Subcutaneous abdominal adipose tissue (tissue), 5 donors: ENCODE measurements around the gene CAPN2.

Source experiments
- H3K27ac ChIP-seq: one replicate; pipeline ENCODE4 v1.7.0; 2013; ENCODE audit warnings: low read depth, mild to moderate bottlenecking, inconsistent platforms, low read length, moderate library complexity
- H3K27me3 ChIP-seq, 5 donors: one replicate each; pipeline ENCODE4 v1.7.0; 2013; ENCODE audit warnings: low read length in 5 of 5, inconsistent platforms in 1 of 5; ENCODE audit not compliant: control insufficient read depth in 5 of 5, insufficient read depth in 4 of 5
- H3K36me3 ChIP-seq, 5 donors: one replicate each; pipeline ENCODE4 v1.7.0; 2013; ENCODE audit warnings: low read length in 5 of 5; ENCODE audit not compliant: control insufficient read depth in 5 of 5, insufficient read depth in 5 of 5
- H3K4me1 ChIP-seq, 5 donors: one replicate each; pipeline ENCODE4 v1.7.0; 2013; ENCODE audit warnings: low read length in 5 of 5, mild to moderate bottlenecking in 3 of 5, moderate library complexity in 1 of 5; ENCODE audit not compliant: control insufficient read depth in 5 of 5, insufficient read depth in 5 of 5
- H3K4me3 ChIP-seq, 5 donors: one replicate each; pipeline ENCODE4 v1.7.0; 2013; ENCODE audit warnings: low read length in 5 of 5, low read depth in 1 of 5
- H3K9ac ChIP-seq, 5 donors: one replicate each; pipeline ENCODE4 v1.7.0; 2013; ENCODE audit warnings: low read length in 5 of 5, mild to moderate bottlenecking in 4 of 5, moderate library complexity in 3 of 5
- H3K9me3 ChIP-seq, 5 donors: one replicate each; pipeline ENCODE4 v1.7.0; 2013; ENCODE audit warnings: low read length in 5 of 5; ENCODE audit not compliant: control insufficient read depth in 5 of 5
- donor health status: healthy.
- donor health status: healthy.
- donor health status: healthy.
- donor health status: healthy.
- donor health status: healthy.

CAPN2 gene

GRCh38 chr1:223712194-223712849 is at the start of gene CAPN2:
TSS of gene CAPN2 (plus strand) at chr1:223712539. CDS start at chr1:223712641, 102 bp downstream.
- Histone ChIP-seq H3K4me1 (peaks cover 22 to 75% (median 65%) of the 10 kb centered on the region in 5 donors), H3K36me3 (peaks cover 0 to 7% (median 3%) of the 10 kb centered on the region in 5 donors), H3K9ac (peak within 1 kb of the TSS; percentile 75 to 95 (median 90)), H3K9me3 (no peaks in the 10 kb centered on the region), H3K4me3 (peak within 1 kb of the TSS; percentile 77 to 93 (median 91)), H3K27ac (peak within 1 kb of the TSS; percentile 94), H3K27me3 (no peaks in the 10 kb centered on the region)

- Histone ChIP-seq H3K27me3 (peaks cover 0 to 3% (median 0%) of the 10 kb centered on the region in 5 donors), H3K27ac (no peak overlapping the region), H3K9ac (no peak overlapping the region), H3K4me3 (no peak overlapping the region), H3K36me3 (no peaks in the 10 kb centered on the region), H3K9me3 (no peaks in the 10 kb centered on the region), H3K4me1 (no peaks in the 10 kb centered on the region)
These were observed 49.4 kb upstream of the CAPN2 start for GRCh38 chr1:223662943-223663342.

DNA sequence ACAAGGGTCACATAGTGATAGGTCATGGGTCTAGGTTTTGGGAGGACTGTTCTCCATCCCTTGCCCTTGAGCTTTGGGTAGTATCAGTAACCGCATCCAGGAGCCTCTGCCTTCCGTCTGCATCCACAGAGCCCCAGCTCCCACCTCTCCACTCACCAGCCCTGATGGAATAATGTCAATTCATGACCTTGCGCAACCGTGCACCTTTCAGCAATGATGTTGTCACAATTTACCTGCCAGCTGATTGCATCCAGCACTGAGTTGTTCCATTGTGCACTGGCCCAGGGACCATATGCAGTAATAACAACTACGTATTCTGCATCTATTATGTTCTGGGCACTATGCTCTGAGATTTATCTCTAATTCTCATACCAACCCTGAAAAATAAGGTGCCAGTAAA is 48.2 kb upstream of the CAPN2 start:
- no peak overlapping the region for H3K27ac ChIP-seq

DNA sequence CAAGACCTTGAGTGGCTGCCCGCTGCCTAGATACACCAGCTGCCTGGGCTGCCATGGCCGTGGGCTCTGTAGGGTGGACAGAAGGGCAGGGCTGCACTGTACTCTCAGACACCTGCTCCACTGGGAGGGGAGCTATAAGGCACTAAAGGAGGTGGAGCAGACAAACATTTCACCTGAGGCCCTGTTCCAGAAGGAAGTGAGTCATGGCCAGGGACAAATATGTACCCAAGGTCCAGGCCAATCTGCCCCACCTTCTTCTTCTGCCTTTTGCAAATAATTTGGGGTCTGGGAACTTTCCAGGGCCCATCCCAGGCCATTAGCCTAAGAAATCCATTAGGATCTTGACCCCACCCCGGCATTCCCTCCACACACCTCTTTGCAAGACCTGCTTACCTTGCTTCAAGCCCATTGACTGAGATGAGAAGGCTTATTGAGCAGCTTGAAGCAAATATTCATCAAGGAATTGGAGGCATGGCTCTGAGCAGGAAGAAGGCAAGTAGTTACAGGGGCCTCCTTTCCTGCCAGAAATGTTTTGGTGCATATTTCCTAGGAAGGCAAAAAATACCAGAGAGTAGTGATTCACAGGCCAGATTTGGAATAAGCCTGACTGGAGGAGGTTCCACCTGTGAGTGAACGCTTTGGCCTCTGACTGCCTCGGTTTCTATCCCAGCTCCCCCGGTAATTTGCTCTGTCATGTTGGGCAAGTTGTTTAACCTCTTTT is 46.6 kb upstream of the CAPN2 start, which contains the start of gene CAPN8:
Gene CAPN8 (minus strand): TSS at position 110 of the 721 bp plus-strand sequence. CDS start 55 bp downstream, at position 55.
- peaks cover 0 to 2% (median 0%) of the 10 kb centered on the region in 5 donors for H3K27me3 ChIP-seq
- H3K4me3 ChIP-seq = no peak within 1 kb of the TSS
- no peaks in the 10 kb centered on the region for H3K36me3 ChIP-seq
- H3K27ac ChIP-seq = no peak within 1 kb of the TSS
- H3K9me3 ChIP-seq = no peaks in the 10 kb centered on the region
- H3K9ac ChIP-seq = no peak within 1 kb of the TSS
- H3K4me1 ChIP-seq = no peaks in the 10 kb centered on the region

More for the DNA sequence above, 48.2 kb upstream of the CAPN2 start:
- Histone ChIP-seq H3K27me3 (peaks cover 0 to 3% (median 0%) of the 10 kb centered on the region in 5 donors), H3K4me1 (no peaks in the 10 kb centered on the region), H3K36me3 (no peaks in the 10 kb centered on the region), H3K9ac (no peak overlapping the region), H3K4me3 (no peak overlapping the region), H3K9me3 (no peaks in the 10 kb centered on the region)

- Histone ChIP-seq H3K27me3 (peaks cover 0 to 2% (median 0%) of the 10 kb centered on the region in 5 donors), H3K9ac (no peak overlapping the region), H3K4me1 (no peaks in the 10 kb centered on the region), H3K9me3 (no peaks in the 10 kb centered on the region), H3K36me3 (no peaks in the 10 kb centered on the region), H3K4me3 (no peak overlapping the region), H3K27ac (no peak overlapping the region)
These were observed 44.7 kb upstream of the CAPN2 start for GRCh38 chr1:223667484-223668182.

DNA sequence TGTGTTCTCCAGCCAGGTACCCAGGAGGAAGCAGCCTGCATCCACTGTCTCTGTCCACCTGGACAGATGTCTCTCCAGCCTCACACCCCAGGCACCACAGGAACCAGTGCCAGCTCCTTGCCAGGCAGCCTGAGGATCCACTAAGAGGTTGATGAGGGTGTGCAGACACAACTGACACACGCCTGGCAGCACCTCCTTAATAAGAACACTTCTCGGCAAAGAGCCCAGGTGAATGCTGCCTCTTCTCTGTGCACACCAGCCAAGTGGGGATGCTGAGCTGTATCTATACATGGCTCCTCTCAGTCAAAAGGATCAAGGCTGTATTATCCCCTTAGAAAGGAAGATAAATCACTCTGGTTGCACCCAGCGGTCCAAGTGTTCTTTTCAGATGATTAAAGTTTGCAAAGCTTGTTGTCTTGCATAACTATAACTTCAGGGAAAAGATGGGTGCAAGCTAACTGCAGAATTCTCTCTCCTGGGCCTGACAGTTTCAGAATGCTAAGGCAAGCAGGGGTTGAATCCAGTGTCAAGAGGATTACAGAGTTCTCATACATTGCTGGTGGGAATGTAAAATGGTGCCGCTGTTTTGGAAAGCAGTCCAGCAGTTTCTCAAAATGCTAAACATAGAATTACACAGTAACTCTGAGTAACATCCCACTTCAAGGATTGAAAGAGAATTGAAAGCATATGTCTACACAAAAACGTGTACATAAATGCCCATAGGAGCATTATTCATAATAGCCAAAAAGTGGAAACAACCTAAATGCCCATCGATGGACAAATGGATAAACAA is 43.1 kb upstream of the CAPN2 start:
- H3K36me3 ChIP-seq = no peaks in the 10 kb centered on the region
- H3K9ac ChIP-seq = no peak overlapping the region
- no peaks in the 10 kb centered on the region for H3K27me3 ChIP-seq
- H3K9me3 ChIP-seq = peaks cover 0 to 4% (median under 1%) of the 10 kb centered on the region in 5 donors
- H3K4me1 ChIP-seq = no peaks in the 10 kb centered on the region
- no peak overlapping the region for H3K27ac ChIP-seq
- H3K4me3 ChIP-seq = no peak overlapping the region

- no peaks in the 10 kb centered on the region for H3K36me3 ChIP-seq
- H3K4me3 ChIP-seq = no peak overlapping the region
- peaks cover 0 to 9% (median 3%) of the 10 kb centered on the region in 5 donors for H3K9me3 ChIP-seq
- H3K4me1 ChIP-seq = no peaks in the 10 kb centered on the region
- H3K9ac ChIP-seq = no peak overlapping the region
- no peaks in the 10 kb centered on the region for H3K27me3 ChIP-seq
- no peak overlapping the region for H3K27ac ChIP-seq
These were observed 41.7 kb upstream of the CAPN2 start for GRCh38 chr1:223670458-223671159.

DNA sequence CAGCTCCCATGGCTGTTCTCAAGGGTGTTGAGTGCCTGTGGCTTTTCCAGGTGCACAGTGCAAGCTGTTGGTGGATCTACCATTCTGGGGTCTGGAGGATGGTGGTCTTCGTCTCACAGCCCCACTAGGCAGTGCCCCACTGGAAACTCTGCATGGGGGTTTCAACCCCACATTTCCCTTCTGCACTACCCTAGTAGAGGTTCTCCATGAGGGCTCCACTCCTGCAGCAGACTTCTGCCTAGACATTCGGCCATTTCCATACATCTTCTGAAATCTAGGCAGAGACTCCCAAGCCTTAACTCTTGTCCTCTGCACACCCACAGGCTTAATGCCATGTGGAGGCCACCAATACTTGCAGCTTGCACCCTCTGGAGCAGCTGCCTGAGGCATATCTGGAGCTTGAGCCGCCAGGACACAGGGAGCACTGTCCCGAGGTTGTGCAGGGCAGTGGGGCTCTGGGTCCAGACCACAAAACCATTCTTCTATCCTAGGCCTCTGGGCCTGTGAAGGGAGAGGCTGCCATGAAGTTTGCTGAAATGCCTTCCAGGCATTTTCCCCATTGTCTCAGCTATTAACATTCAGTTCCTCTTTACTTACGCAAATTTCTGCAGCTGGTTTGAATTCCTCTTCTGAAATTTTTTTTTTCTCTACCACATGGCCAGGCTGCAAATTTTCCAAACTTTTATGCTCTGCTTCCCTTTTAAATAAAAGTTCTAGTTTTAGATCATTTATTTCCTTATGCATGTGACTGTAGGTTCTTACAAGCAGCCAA is 38.0 kb upstream of the CAPN2 start:
- Histone ChIP-seq H3K9ac (no peak overlapping the region), H3K27ac (no peak overlapping the region), H3K4me1 (no peaks in the 10 kb centered on the region), H3K9me3 (peaks cover 0 to 9% (median 3%) of the 10 kb centered on the region in 5 donors), H3K27me3 (no peaks in the 10 kb centered on the region), H3K36me3 (no peaks in the 10 kb centered on the region), H3K4me3 (peak overlapping the region in 1 of 5 donors; percentile 28)
